ENCODE measurements around the gene DIABLO. TPM values are rescaled to one million over a fixed set of nuclear protein-coding genes. Genes with fewer than 3 reads are reported as not detected.
"Not testable (repeated sequence)": the region's sequence is repeated elsewhere in the genome, so short reads cannot be mapped to it uniquely, and the experiment has no call there.

The DIABLO gene
- total RNA-seq, 2 experiments from 2014 or later: 51.8 to 52.0 TPM

DNA sequence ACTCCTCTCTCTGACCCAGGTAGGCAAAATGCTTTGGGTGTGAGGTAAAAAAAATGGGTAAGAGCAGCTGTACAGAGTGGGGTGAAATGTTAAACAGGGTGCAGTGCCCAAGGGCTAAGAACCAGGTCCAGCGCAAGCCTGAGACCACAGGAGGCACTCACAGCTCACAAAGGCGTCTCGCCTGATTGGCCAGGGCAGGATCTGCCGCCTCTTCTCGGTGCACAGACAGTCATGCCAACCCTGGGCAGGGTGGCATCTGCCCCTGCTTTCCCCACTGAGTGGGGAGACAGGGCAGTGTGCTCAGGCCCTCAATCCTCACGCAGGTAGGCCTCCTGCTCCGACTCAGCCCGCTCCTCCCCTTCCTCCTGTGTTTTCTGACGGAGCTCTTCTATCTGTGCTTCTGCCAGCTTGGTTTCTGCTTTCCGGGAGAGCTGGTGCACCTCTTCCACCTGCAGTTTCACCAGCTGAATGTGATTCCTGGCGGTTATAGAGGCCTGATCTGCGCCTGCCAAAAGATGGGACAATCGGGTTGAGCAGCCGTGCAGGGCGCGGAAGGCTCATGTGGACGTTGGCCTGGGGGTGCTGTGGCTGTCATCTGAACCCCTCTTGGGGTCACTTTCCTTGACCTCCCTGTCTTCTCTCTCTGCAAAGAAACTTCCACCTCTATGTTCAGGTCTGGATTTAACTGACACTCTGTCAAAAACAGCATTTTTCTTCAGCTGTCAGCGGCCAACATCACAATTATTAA lies 17.6 kb downstream of the DIABLO start:
- Mint-ChIP-seq H3K27me3 (peaks cover 8% of the 10 kb centered on the region), H3K4me1 (ENCODE audit: low read depth) (peaks cover 2% of the 10 kb centered on the region), H3K27ac (no peak overlapping the region), H3K36me3 (peaks cover 27% of the 10 kb centered on the region), H3K4me3 (no peak overlapping the region), H3K9me3 (no peaks in the 10 kb centered on the region)
- ChIA-PET CTCF (interaction anchor here (0.6 kb wide), 1 partner anchor 98 kb away, joined by 3 read pairs; no protein-coding TSS in a partner anchor), POLR2A (no interaction called here)
- no peak for DNase-seq
- intact Hi-C loops (cut with micrococcal nuclease): loop anchor here (10.0 kb wide), 1 partner anchor 57 kb away; the partner anchor contains the start of gene VPS33A

DNA sequence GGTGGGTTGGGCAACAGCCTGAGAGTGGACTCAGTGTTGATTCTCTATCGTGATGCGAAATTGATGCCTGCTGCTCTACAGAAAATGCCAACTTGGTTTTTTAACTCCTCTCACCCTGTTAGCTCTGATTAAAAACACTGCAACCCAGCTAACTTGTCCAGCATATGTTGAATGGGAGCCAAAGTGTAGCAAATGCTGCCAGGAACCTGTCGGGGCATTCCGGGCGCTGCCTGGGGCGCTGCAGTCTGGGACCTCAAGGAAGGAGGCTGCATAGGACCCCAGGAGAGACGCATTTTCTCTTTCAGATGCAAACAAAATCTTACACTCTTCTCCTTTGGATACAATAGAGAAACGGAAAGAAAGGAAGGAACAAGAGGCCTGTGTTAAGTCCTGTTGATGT lies 18.5 kb downstream of the DIABLO start:
- no peaks in the 10 kb centered on the region for H3K9me3 Mint-ChIP-seq
- H3K36me3 Mint-ChIP-seq: peaks cover 27% of the 10 kb centered on the region
- intact Hi-C loops (cut with micrococcal nuclease): loop anchor here (10.0 kb wide), 1 partner anchor 57 kb away; the partner anchor contains the start of gene VPS33A
- H3K4me1 Mint-ChIP-seq (ENCODE audit: low read depth): peaks cover 8% of the 10 kb centered on the region
- DNase-seq: no peak
- ChIA-PET CTCF (interaction anchor here (0.5 kb wide), 1 partner anchor 26 kb away, joined by 3 read pairs; no protein-coding TSS in a partner anchor), POLR2A (no interaction called here)
- peaks cover 9% of the 10 kb centered on the region for H3K27me3 Mint-ChIP-seq
- no peak overlapping the region for H3K4me3 Mint-ChIP-seq
- no peak overlapping the region for H3K27ac Mint-ChIP-seq

DNA sequence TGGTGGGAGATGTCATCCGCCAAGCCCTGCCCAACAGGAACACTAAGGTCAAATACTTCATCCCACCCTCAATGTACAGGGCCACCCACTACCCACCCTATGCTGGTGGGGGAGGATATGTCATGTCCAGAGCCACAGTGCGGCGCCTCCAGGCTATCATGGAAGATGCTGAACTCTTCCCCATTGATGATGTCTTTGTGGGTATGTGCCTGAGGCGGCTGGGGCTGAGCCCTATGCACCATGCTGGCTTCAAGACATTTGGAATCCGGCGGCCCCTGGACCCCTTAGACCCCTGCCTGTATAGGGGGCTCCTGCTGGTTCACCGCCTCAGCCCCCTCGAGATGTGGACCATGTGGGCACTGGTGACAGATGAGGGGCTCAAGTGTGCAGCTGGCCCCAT lies 18.9 kb downstream of the DIABLO start:
- Mint-ChIP-seq H3K4me1 (ENCODE audit: low read depth) (peaks cover 9% of the 10 kb centered on the region), H3K9me3 (no peaks in the 10 kb centered on the region), H3K4me3 (no peak overlapping the region), H3K27ac (peak overlapping the region; percentile 23), H3K36me3 (peaks cover 23% of the 10 kb centered on the region), H3K27me3 (peaks cover 9% of the 10 kb centered on the region)
- no peak for DNase-seq
- CTCF ChIA-PET: interaction anchor here (0.5 kb wide), 1 partner anchor 26 kb away, joined by 3 read pairs; no protein-coding TSS in a partner anchor
- POLR2A ChIA-PET: no interaction called here
- intact Hi-C loops (cut with micrococcal nuclease): loop anchor here (10.0 kb wide), 1 partner anchor 58 kb away; the partner anchor contains the start of gene VPS33A

DNA sequence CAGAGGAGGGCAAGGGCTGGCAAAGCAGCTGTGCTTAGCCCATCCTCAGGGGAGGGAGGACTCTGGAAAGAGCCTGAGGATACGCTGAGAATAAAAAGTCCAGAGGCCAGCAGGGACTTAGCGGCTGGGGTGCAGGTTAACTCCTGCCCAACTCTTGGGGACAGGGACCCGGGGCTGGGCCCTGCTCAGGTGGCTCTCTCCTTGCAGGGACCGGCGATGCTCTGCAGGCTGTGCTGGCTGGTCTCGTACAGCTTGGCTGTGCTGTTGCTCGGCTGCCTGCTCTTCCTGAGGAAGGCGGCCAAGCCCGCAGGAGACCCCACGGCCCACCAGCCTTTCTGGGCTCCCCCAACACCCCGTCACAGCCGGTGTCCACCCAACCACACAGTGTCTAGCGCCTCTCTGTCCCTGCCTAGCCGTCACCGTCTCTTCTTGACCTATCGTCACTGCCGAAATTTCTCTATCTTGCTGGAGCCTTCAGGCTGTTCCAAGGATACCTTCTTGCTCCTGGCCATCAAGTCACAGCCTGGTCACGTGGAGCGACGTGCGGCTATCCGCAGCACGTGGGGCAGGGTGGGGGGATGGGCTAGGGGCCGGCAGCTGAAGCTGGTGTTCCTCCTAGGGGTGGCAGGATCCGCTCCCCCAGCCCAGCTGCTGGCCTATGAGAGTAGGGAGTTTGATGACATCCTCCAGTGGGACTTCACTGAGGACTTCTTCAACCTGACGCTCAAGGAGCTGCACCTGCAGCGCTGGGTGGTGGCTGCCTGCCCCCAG lies 19.6 kb downstream of the DIABLO start:
- H3K27ac Mint-ChIP-seq: peak overlapping the region; percentile 23
- H3K4me1 Mint-ChIP-seq (ENCODE audit: low read depth): peaks cover 9% of the 10 kb centered on the region
- DNase-seq: no peak
- peaks cover 21% of the 10 kb centered on the region for H3K36me3 Mint-ChIP-seq
- ChIA-PET CTCF (interaction anchor here (0.9 kb wide), 1 partner anchor 15 kb away, joined by 3 read pairs; no protein-coding TSS in a partner anchor), POLR2A (interaction anchor here (1.5 kb wide), 1 partner anchor 10 kb away, joined by 3 read pairs; no protein-coding TSS in a partner anchor)
- intact Hi-C loops (cut with micrococcal nuclease): loop anchor here (10.0 kb wide), 1 partner anchor 59 kb away; the partner anchor contains the start of gene VPS33A
- no peaks in the 10 kb centered on the region for H3K9me3 Mint-ChIP-seq
- H3K27me3 Mint-ChIP-seq: peaks cover 11% of the 10 kb centered on the region
- no peak overlapping the region for H3K4me3 Mint-ChIP-seq

DNA sequence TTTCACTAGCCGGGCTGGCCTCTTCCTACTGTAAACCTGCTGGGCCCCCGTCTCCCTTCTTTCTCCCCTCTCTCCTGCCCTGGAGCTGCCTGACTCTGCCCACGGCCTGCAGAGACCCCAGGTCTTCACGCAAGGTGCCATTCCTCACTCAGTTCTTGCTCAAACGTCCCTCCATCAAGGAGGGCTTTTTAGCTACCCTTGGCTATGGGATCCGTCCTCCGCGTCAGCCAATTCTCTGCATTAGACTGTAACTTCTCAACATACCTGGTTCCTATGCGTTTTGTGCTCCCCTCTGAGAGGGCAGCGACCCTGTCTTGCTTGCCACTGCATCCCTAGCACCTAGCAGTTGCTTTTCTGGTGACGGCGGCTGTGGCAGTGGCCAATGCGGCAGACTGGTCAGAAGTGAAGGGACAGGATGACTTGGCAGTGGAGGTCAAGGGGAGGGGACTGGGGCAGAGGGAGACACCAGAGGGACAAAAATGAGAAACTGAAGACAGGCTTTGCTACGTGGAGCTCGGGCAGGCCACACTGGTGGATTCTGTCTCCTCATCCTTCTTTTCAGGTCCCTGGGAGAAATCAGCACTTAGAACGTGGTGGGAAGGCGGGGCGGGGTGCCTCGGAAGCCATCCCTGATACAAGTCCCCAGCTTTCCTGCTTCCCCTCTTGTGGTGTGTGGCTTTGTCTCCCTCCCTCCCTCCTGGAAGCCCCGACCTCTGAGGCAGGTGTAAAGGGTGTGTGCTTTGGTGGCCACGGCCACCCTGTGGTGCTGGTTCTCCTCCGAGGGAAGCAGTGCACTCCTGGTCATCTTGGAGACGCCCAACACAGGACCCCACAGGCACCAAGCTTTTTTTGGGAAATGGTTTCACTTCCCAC lies 20.6 kb downstream of the DIABLO start:
- ChIA-PET POLR2A (interaction anchor here (0.8 to 1.5 kb wide), 3 partner anchors 9 to 39 kb away, joined by 3 to 5 read pairs (median 4); partner anchors contain the start of gene DIABLO), CTCF (interaction anchor here (0.6 to 0.9 kb wide), 4 partner anchors 10 to 654 kb away, joined by 3 to 7 read pairs (median 4); no protein-coding TSS in a partner anchor)
- Mint-ChIP-seq H3K9me3 (no peaks in the 10 kb centered on the region), H3K4me3 (peak overlapping the region; percentile 58), H3K27me3 (peaks cover 11% of the 10 kb centered on the region), H3K4me1 (ENCODE audit: low read depth) (peaks cover 9% of the 10 kb centered on the region), H3K27ac (no peak overlapping the region), H3K36me3 (peaks cover 17% of the 10 kb centered on the region)
- intact Hi-C loops (cut with micrococcal nuclease): loop anchor here (10.0 kb wide), 1 partner anchor 60 kb away; the partner anchor contains the start of gene VPS33A
- DNase-seq: no peak

DNA sequence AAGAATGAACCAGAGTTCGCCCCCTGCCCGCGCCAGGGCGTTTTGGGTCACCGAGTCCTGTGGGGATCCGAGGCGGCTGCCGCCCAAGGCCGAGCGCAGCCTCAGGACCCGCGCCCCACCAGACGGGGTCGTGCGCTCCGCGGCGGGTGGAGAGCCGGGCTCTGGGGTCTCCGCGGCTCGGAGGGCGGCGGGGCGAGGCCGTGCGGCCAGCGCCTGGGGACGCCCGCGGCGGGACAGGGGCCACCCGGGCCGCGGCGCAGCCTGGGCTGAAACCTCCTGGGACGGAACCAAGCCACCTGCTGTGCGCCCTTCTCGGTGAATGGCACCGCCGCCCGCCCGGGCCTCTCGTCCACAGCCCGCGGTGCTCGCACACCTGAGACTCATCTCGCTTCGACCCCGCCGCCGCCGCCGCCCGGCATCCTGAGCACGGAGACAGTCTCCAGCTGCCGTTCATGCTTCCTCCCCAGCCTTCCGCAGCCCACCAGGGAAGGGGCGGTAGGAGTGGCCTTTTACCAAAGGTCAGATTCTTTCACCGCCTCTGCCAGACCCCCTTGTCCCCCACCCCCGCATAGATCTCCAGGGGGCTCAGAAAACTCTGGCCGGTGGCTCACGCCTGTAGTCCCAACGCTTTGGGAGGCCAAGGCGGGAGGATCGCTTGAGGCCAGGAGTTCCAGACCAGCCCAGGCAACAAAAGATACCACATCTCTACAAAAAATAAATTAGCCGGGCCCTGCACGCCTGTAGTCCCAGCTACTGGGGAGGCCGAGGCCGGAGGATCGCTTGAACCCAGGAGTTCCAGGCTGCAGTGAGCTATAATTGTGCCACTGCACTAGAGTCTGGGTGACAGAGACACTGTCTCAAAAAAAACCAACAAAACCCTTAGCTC lies 21.4 kb downstream of the DIABLO start:
- DNase-seq: no peak
- Mint-ChIP-seq H3K9me3 (no peaks in the 10 kb centered on the region), H3K27me3 (peaks cover 14% of the 10 kb centered on the region), H3K4me3 (peak overlapping the region; percentile 57), H3K4me1 (ENCODE audit: low read depth) (peaks cover 9% of the 10 kb centered on the region), H3K36me3 (peaks cover 12% of the 10 kb centered on the region), H3K27ac (no peak overlapping the region)
- intact Hi-C loops (cut with micrococcal nuclease): loop anchor here (10.0 kb wide), 1 partner anchor 60 kb away; the partner anchor contains the start of gene VPS33A
- ChIA-PET CTCF (interaction anchor here (0.6 kb wide), 3 partner anchors 11 to 653 kb away, joined by 3 to 7 read pairs (median 4); no protein-coding TSS in a partner anchor), POLR2A (interaction anchor here (0.8 to 1.5 kb wide), 4 partner anchors 9 to 38 kb away, joined by 3 to 5 read pairs (median 4); partner anchors contain the start of gene DIABLO)

DNA sequence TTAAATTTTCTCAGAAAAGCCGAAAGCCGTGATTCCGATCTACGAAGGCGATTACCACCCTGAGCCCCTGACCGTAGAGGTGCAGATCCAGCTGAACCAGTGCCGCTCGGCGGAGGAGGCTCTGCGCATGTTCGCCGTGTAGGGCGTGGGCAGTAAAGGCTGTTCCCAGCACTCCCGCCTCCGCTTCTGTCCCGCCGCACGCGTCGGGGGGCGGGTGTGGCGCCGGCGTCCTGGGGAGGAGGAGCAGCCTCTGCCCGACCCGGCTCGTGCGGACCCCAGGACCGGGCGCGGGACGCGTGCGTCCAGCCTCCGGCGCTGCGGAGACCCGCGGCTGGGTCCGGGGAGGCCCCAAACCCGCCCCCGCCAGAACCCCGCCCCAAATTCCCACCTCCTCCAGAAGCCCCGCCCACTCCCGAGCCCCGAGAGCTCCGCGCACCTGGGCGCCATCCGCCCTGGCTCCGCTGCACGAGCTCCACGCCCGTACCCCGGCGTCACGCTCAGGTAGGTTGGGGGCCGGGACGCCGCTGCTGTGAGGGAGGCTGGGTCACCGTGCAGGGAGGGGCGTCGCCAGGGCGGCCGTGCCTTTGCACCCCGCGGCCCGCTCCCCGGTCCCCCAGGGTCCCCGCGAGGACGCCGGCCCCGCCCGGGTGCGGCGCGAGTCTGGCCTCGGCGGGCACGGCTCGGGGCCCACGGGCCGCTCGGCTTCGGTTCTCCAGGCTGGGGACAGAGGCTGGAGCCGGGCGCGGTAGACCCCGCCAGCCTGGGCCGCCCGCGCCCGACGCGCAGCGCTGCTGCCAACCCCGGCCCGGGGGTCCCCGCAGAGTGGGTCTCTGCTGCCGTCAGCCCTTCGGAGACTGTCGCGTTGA lies 22.3 kb downstream of the DIABLO start, which contains the start of gene B3GNT4:
B3GNT4 (plus strand) TSS at position 409 of the 866 bp plus-strand sequence. CDS start 910 bp downstream, outside the sequence.
- Mint-ChIP-seq H3K27me3 (peaks cover 14% of the 10 kb centered on the region), H3K27ac (no peak within 1 kb of the TSS), H3K4me1 (ENCODE audit: low read depth) (peaks cover 9% of the 10 kb centered on the region), H3K9me3 (no peaks in the 10 kb centered on the region), H3K4me3 (peak within 1 kb of the TSS; percentile 78), H3K36me3 (peaks cover 10% of the 10 kb centered on the region)
- ChIA-PET POLR2A (interaction anchor here (1.2 kb wide), 2 partner anchors 8 to 23 kb away, joined by 3 read pairs; partner anchors contain the start of gene DIABLO), CTCF (interaction anchor here (0.6 to 1.2 kb wide), 2 partner anchors 12 to 353 kb away, joined by 3 read pairs; no protein-coding TSS in a partner anchor)
- peak; percentile 76 for DNase-seq
- intact Hi-C loops (cut with micrococcal nuclease): loop anchor here (10.0 kb wide), 1 partner anchor 61 kb away; the partner anchor contains the start of gene VPS33A

DNA sequence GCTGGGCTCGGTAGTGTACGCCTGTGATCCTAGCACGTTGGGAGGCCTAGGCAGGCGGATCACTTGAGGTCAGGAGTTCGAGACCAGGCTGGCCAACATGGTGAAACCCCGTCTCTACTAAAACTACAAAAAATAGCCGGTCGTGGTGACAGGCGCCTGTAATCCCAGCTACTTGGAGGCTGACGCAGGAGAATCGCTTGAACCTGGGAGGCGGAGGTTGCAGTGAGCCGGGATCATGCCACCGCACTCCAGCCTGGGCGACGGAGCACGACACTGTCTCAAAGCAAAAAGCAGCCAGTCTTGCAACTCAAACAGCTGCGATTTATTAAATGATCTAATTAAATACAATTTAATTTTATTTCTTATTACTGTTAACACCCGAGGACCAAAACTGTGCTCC lies 23.0 kb downstream of the DIABLO start:
- Mint-ChIP-seq H3K4me3 (peak overlapping the region; percentile 78), H3K27me3 (peaks cover 18% of the 10 kb centered on the region), H3K4me1 (ENCODE audit: low read depth) (peaks cover 13% of the 10 kb centered on the region)
- CTCF ChIA-PET: interaction anchor here (1.2 kb wide), 1 partner anchor 13 kb away, joined by 3 read pairs; no protein-coding TSS in a partner anchor
- H3K36me3 Mint-ChIP-seq, DNase-seq, H3K9me3 Mint-ChIP-seq, H3K27ac Mint-ChIP-seq: not testable (repeated sequence)
- POLR2A ChIA-PET: interaction anchor here (1.2 kb wide), 2 partner anchors 9 to 23 kb away, joined by 3 read pairs; partner anchors contain the start of gene DIABLO
- intact Hi-C loops (cut with micrococcal nuclease): loop anchor here (10.0 kb wide), 1 partner anchor 62 kb away; the partner anchor contains the start of gene VPS33A

DNA sequence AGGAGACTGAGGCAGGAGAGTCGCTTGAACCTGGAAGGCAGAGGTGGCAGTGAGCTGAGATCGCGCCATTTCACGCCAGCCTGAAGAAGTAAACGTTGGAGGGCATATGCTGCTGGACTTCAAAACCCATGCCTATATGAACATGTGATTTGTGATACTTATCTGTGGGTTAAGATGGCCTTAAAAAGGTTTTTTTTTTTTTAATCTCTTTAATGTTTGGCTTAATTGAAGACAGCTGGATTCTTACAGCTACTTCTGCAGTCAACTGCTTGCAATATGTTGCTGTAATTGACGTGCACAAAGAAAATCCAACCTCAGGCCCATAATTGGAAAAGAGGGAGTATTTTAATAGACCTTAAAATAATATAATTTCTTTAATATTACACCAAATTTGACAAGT lies 23.8 kb downstream of the DIABLO start:
- Mint-ChIP-seq H3K27me3 (peaks cover 22% of the 10 kb centered on the region), H3K36me3 (no peaks in the 10 kb centered on the region), H3K9me3 (no peaks in the 10 kb centered on the region), H3K4me1 (ENCODE audit: low read depth) (peaks cover 21% of the 10 kb centered on the region), H3K27ac (no peak overlapping the region), H3K4me3 (no peak overlapping the region)
- intact Hi-C loops (cut with micrococcal nuclease): loop anchor here (10.0 kb wide), 1 partner anchor 63 kb away; the partner anchor contains the start of gene VPS33A
- ChIA-PET POLR2A (interaction anchor here (1.2 kb wide), 1 partner anchor 10 kb away, joined by 3 read pairs; no protein-coding TSS in a partner anchor), CTCF (interaction anchor here (0.8 to 0.9 kb wide), 2 partner anchors 10 to 148 kb away, joined by 3 read pairs; no protein-coding TSS in a partner anchor)
- DNase-seq: no peak
